HepG2 (cell line): ENCODE data around the gene RSAD1. TPM values are rescaled to one million over a fixed set of nuclear protein-coding genes. Genes with fewer than 3 reads are reported as not detected.

ENCODE experiments used
- CENPT ChIP-seq: sonication (generic); formaldehyde crosslinking; IDR thresholded peaks from 2 replicates; pipeline ENCODE4 v1.8.0; 2022; ENCODE audit warnings: low read depth, mild to moderate bottlenecking, moderate library complexity, missing genetic modification reagents
- E2F5 ChIP-seq: sonication (generic); formaldehyde crosslinking; conservative IDR thresholded peaks from 2 replicates; pipeline ENCODE4 v1.4.0; 2020; ENCODE audit warnings: missing genetic modification reagents
- ELF4 ChIP-seq: sonication (generic); formaldehyde crosslinking; IDR thresholded peaks from 2 replicates; pipeline ENCODE4 v1.5.0; 2020; ENCODE audit warnings: missing genetic modification reagents, mild to moderate bottlenecking, moderate library complexity, borderline replicate concordance
- FOSL2 ChIP-seq: sonication (generic); formaldehyde crosslinking; IDR thresholded peaks from 2 replicates; pipeline ENCODE4 v1.4.0; 2020; ENCODE audit warnings: missing genetic modification reagents
- FOXA3 ChIP-seq: IDR thresholded peaks from 2 replicates; pipeline ENCODE4 v1.6.1; 2016; ENCODE audit warnings: missing genetic modification reagents, missing compliant biosample characterization
- HDAC2 ChIP-seq: sonication (generic); formaldehyde crosslinking; IDR thresholded peaks from 2 replicates; pipeline ENCODE4 v1.4.0; 2020; ENCODE audit warnings: missing genetic modification reagents
- JUNB ChIP-seq: sonication (generic); formaldehyde crosslinking; IDR thresholded peaks from 2 replicates; pipeline ENCODE4 v1.8.0; 2022; ENCODE audit warnings: missing genetic modification reagents, mild to moderate bottlenecking, borderline replicate concordance
- PRDM4 ChIP-seq: sonication (generic); formaldehyde crosslinking; IDR thresholded peaks from 2 replicates; pipeline ENCODE4 v1.9.0; 2021; ENCODE audit warnings: missing genetic modification reagents, borderline replicate concordance
- ZBTB38 ChIP-seq: sonication (generic); formaldehyde crosslinking; IDR thresholded peaks from 2 replicates; pipeline ENCODE4 v1.5.1; 2020; ENCODE audit warnings: mild to moderate bottlenecking, missing genetic modification reagents
- ZNF280B ChIP-seq: sonication (generic); formaldehyde crosslinking; IDR thresholded peaks from 2 replicates; pipeline ENCODE4 v1.5.0; 2020; ENCODE audit warnings: missing genetic modification reagents, mild to moderate bottlenecking, borderline replicate concordance
- ZNF441 ChIP-seq: sonication (generic); formaldehyde crosslinking; IDR thresholded peaks from 2 replicates; pipeline ENCODE4 v1.7.0; 2021; ENCODE audit warnings: missing genetic modification reagents, borderline replicate concordance
- ZNF496 ChIP-seq: sonication (generic); formaldehyde crosslinking; IDR thresholded peaks from 2 replicates; pipeline ENCODE4 v1.8.1; 2023; ENCODE audit warnings: mild to moderate bottlenecking, moderate library complexity, missing genetic modification reagents; ENCODE audit not compliant: insufficient replicate concordance
- ZNF589 ChIP-seq: sonication (generic); formaldehyde crosslinking; conservative IDR thresholded peaks from 2 replicates; pipeline ENCODE4 v1.8.0; 2022; ENCODE audit warnings: mild to moderate bottlenecking, moderate library complexity, missing genetic modification reagents
- ZNF724P ChIP-seq: sonication (generic); formaldehyde crosslinking; IDR thresholded peaks from 2 replicates; pipeline ENCODE4 v1.8.0; 2022; ENCODE audit warnings: missing genetic modification reagents, borderline replicate concordance
- ZNF775 ChIP-seq: sonication (generic); formaldehyde crosslinking; IDR thresholded peaks from 2 replicates; pipeline ENCODE4 v1.4.0; 2020; ENCODE audit warnings: missing genetic modification reagents, mild to moderate bottlenecking, moderate library complexity, borderline replicate concordance
- ZNF883 ChIP-seq: sonication (generic); formaldehyde crosslinking; IDR thresholded peaks from 2 replicates; pipeline ENCODE4 v1.5.1; 2020; ENCODE audit warnings: mild to moderate bottlenecking, missing genetic modification reagents; ENCODE audit errors: not compliant biosample characterization
- polyA plus RNA-seq, 8 experiments: library from polyadenylated mRNA; depleted of rRNA in 3 of 8; stranded (reverse) in 7 of 8; unstranded in 1 of 8; fragments of >200 nt; fragmentation: Illumina TruSeq in 4 of 8; extraction: Trizol in 4 of 8; gene quantifications; 2 replicates each; pipeline versions ENCODE4 v1.2.1 to v1.2.3, GENCODE V29; 2011 to 2016; ENCODE audit warnings: low read depth in 4 of 8, missing spikeins in 1 of 8, mixed read lengths in 1 of 8; ENCODE audit not compliant: insufficient read depth in 1 of 8
- total RNA-seq, 5 experiments: library from RNA; depleted of rRNA; stranded (reverse); fragments of >200 nt; fragmentation: Illumina TruSeq; extraction: Trizol; gene quantifications; 2 replicates each; pipeline ENCODE4 v1.2.3, GENCODE V29; 2016; ENCODE audit warnings: low read depth in 1 of 5
- TF ChIP-seq, protein P1 (sequence below): sonication (generic); formaldehyde crosslinking; IDR thresholded peaks from 2 replicates; pipeline ENCODE4 v1.5.0; 2020; ENCODE audit warnings: mild to moderate bottlenecking, missing genetic modification reagents
- TF ChIP-seq, protein P2 (sequence below): sonication (generic); formaldehyde crosslinking; IDR thresholded peaks from 2 replicates; pipeline ENCODE4 v1.8.1; 2022; ENCODE audit warnings: mild to moderate bottlenecking, missing genetic modification reagents
- TF ChIP-seq, protein P3 (sequence below): sonication (generic); formaldehyde crosslinking; IDR thresholded peaks from 2 replicates; pipeline ENCODE4 v1.4.0; 2020; ENCODE audit warnings: mild to moderate bottlenecking, missing genetic modification reagents

Gene RSAD1
- total and polyA plus RNA-seq, 2 of the 13 experiments (the other 11 are each of a cell fraction or from before 2014, with no cell fraction given) = 22.7 to 27.7 TPM

GRCh38 chr17:50478391-50479381 lies at the start of gene RSAD1 (continued):
- TF ChIP-seq FOSL2 (CRISPR knock-in tag) = peak; percentile 46
- no peak for TF ChIP-seq ELF4 (CRISPR knock-in tag)
- no peak for TF ChIP-seq ZNF775 (CRISPR knock-in tag)
- TF ChIP-seq ZNF589 (CRISPR knock-in tag) = 0 out of 2 replicates have a peak, but pooled peaks have one; percentile 83
- peak; percentile 71 for TF ChIP-seq HDAC2 (CRISPR knock-in tag)
- TF ChIP-seq, protein P1, sequence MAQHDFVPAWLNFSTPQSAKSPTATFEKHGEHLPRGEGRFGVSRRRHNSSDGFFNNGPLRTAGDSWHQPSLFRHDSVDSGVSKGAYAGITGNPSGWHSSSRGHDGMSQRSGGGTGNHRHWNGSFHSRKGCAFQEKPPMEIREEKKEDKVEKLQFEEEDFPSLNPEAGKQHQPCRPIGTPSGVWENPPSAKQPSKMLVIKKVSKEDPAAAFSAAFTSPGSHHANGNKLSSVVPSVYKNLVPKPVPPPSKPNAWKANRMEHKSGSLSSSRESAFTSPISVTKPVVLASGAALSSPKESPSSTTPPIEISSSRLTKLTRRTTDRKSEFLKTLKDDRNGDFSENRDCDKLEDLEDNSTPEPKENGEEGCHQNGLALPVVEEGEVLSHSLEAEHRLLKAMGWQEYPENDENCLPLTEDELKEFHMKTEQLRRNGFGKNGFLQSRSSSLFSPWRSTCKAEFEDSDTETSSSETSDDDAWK (CRISPR knock-in tag) = no peak
- TF ChIP-seq ZNF441 = peak; percentile 84; the same call in 1 of the 2 replicates
- peak; percentile 92; the same call in 1 of the 2 replicates for TF ChIP-seq ZNF724P (CRISPR knock-in tag)
- TF ChIP-seq ZNF280B (CRISPR knock-in tag) = no peak; the same call in 1 of the 2 replicates
- TF ChIP-seq PRDM4 (CRISPR knock-in tag) = no peak
- TF ChIP-seq CENPT (CRISPR knock-in tag) = peak; percentile 79; the same call in 1 of the 2 replicates
- TF ChIP-seq FOXA3 (CRISPR knock-in tag) = peak; percentile 66; the same call in 1 of the 2 replicates
- TF ChIP-seq E2F5 (CRISPR knock-in tag) = peak; percentile 55
- peak; percentile 88 for TF ChIP-seq ZNF883 (CRISPR knock-in tag)
- TF ChIP-seq ZNF496 (CRISPR knock-in tag) = no peak
- TF ChIP-seq, protein P2, sequence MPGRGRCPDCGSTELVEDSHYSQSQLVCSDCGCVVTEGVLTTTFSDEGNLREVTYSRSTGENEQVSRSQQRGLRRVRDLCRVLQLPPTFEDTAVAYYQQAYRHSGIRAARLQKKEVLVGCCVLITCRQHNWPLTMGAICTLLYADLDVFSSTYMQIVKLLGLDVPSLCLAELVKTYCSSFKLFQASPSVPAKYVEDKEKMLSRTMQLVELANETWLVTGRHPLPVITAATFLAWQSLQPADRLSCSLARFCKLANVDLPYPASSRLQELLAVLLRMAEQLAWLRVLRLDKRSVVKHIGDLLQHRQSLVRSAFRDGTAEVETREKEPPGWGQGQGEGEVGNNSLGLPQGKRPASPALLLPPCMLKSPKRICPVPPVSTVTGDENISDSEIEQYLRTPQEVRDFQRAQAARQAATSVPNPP = peak; percentile 98
- TF ChIP-seq, protein P3, sequence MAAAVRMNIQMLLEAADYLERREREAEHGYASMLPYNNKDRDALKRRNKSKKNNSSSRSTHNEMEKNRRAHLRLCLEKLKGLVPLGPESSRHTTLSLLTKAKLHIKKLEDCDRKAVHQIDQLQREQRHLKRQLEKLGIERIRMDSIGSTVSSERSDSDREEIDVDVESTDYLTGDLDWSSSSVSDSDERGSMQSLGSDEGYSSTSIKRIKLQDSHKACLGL = peak; percentile 91
- TF ChIP-seq JUNB = no peak
- peak; percentile 91 for TF ChIP-seq ZBTB38 (CRISPR knock-in tag)
